IPS DF 4.7 (cell line): ENCODE data around the gene OTOS.

Source experiments
- DNase-seq: peaks from one replicate; pipeline ENCODE4 v3.0.0-alpha.2; 2013; ENCODE audit warnings: low spot score; ENCODE audit errors: extremely low read depth

Gene OTOS

GRCh38 chr2:240168041-240168440, 27.6 kb upstream of the OTOS start:
- no peak for DNase-seq

- no peak for DNase-seq
Observed at GRCh38 chr2:240167588-240167880, 27.1 kb upstream of the OTOS start.

- DNase-seq = no peak
Observed at GRCh38 chr2:240166761-240167587, 26.5 kb upstream of the OTOS start.

- no peak for DNase-seq
Observed at GRCh38 chr2:240166191-240166590, 25.7 kb upstream of the OTOS start.

- no peak for DNase-seq
Observed at GRCh38 chr2:240165661-240166060, 25.2 kb upstream of the OTOS start.

- no peak for DNase-seq
Observed at GRCh38 chr2:240165034-240165433, 24.6 kb upstream of the OTOS start.

- DNase-seq = no peak
Observed at GRCh38 chr2:240164586-240164985, 24.1 kb upstream of the OTOS start.

- DNase-seq = no peak
Observed at GRCh38 chr2:240163844-240164574, 23.6 kb upstream of the OTOS start.

GRCh38 chr2:240162939-240163714, 22.7 kb upstream of the OTOS start:
- DNase-seq = no peak

- DNase-seq = no peak
Observed at GRCh38 chr2:240162531-240162930, 22.1 kb upstream of the OTOS start.

- no peak for DNase-seq
Observed at GRCh38 chr2:240162032-240162431, 21.6 kb upstream of the OTOS start.

GRCh38 chr2:240161087-240161750, 20.8 kb upstream of the OTOS start:
- no peak for DNase-seq

- no peak for DNase-seq
Observed at GRCh38 chr2:240160291-240161086, 20.0 kb upstream of the OTOS start.

GRCh38 chr2:240159251-240159839, 18.9 kb upstream of the OTOS start:
- DNase-seq = no peak

- no peak for DNase-seq
Observed at GRCh38 chr2:240157147-240157470, 16.7 kb upstream of the OTOS start.

GRCh38 chr2:240156435-240157146, 16.1 kb upstream of the OTOS start:
- DNase-seq = no peak

- no peak for DNase-seq
Observed at GRCh38 chr2:240155745-240156390, 15.4 kb upstream of the OTOS start.

GRCh38 chr2:240155048-240155744, 14.7 kb upstream of the OTOS start:
- no peak for DNase-seq

- no peak for DNase-seq
Observed at GRCh38 chr2:240154606-240155005, 14.1 kb upstream of the OTOS start.
